Measurements from ENCODE around the gene SKIC8.

The SKIC8 gene

GRCh38 chr15:78321786-78322185 is 22.4 kb upstream of the SKIC8 start:
- no peak for DNase-seq (ENCODE audit: low read depth)

DNA sequence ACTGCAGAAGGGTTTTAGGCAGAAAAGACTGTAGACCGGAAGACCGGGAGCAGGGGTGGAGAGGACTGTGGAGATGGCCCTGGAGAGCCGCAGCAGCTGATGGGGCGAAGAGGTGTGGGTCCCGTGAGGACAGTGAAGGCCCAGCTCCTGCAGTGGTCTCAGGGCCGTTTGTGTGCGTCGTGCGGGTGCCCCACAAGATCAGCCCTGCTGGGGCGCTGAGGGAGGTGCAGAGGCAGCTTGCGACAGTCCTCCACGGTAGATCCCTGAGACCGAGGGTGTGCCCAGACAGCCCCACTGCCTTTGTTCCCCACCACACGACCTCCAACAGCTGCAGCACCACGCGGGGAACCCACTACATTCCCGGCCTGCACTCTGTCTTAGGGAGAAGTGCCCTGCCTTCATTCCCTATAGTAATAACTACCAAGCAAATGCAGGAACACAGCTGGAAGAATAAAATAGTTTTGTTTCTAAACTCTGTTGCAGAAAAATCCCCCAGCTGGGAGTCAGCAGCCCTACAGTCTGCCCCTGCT is 21.7 kb upstream of the SKIC8 start:
- no peak for DNase-seq (ENCODE audit: low read depth)

- no peak for DNase-seq (ENCODE audit: low read depth)
Measured at GRCh38 chr15:78320183-78320582, 20.8 kb upstream of the SKIC8 start.

DNA sequence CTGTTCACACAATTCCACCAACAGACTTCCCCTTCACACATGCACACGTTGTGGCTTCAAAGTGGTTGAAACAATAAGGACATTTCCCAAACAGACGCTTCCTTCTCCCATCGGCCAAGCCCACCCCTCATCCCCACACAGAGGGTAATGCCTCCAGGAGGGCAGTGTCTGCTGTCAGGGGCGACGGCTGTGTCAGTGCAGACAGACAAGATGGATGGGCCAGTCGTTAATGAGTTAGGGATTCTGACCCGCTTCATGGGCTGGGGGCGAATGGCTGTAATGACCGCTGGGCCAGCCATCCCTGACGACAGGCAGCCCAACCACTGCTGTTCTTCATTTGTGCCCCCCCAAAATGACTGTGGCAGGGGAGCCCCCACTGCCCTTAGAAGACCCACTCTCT is 20.2 kb upstream of the SKIC8 start:
- no peak for DNase-seq (ENCODE audit: low read depth)

- no peak for DNase-seq (ENCODE audit: low read depth)
Measured at GRCh38 chr15:78317145-78317836, 17.9 kb upstream of the SKIC8 start.

DNA sequence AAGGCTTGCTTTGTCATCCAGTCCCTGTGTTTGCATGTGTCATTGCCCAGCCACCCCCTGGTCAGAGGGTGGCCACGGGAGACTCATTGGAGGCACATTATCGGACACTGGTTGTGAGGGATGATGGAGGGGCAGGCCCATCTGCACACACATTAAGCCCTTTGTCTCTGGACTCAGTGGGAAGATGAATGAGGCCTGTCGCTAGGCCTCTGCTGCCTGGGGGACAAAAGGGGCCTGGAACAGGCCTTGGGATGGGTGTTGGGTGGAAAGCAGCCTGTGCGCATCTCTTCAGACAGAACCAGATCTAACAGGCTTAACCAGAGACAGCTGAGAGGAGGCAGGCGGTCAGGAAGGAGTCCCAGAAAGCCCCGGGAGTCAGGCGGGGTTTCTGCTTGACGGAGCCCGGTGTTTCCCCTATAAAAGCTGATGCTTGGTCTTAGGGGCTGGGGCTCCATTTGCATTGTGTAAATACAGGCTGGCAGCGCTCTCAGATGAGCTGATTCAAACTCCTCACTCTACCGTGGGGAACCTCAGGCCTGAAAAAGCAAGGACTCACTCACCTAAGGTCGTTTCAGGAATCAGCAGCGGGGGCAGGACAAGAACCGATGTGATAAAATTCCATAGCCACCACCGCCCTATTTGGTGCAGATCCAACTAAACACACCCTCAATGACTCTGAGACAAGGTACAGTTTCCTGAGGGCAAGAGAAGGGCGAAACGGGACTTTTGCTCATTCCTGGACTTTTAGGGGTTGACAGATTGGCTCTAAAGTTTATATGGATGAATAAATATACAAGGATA is 17.1 kb upstream of the SKIC8 start:
- DNase-seq (ENCODE audit: low read depth) = no peak

- DNase-seq (ENCODE audit: low read depth) = no peak
Measured at GRCh38 chr15:78315686-78316282, 16.4 kb upstream of the SKIC8 start.

- DNase-seq (ENCODE audit: low read depth) = no peak
Measured at GRCh38 chr15:78314181-78314581, 14.8 kb upstream of the SKIC8 start.

DNA sequence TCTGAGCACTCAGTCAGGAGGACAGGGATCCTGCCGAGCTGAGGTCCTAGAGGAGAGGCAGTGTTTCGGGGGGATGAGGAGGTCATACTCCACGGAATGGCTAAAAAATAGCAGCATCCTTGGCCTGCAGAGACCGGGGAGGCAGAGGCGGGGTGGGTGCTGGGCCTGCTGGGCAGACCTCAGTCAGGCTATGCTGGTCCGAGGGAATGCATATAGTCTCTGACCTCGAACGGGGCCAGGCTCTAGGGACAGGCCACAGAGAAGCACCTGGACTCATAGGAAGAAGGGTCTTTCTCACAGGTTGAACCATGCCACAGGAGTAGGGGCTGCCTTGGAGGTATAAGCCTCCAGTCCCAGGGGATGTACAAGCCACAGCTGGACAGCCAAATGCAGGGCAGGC is 14.0 kb upstream of the SKIC8 start:
- DNase-seq (ENCODE audit: low read depth) = no peak

DNA sequence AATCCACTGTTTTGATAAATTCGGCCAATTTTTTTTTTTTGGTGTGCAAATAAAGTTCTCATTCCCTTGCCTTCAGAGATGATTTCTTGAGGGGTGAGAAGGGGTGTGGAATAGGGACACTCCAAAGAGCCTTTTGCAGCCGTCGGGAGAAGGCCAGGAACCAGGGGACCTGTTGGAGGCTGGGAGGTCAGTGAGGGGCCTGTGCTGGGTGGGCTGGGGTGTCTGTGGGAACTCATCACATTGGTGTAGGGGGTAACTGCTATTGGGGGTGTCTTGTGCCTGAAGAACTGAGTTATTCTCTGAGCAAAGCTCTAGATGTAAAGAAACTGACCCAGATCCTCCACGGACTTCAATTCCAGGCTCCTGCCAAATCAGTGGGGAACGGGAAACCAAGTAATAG is 13.5 kb upstream of the SKIC8 start:
- DNase-seq (ENCODE audit: low read depth) = no peak

GRCh38 chr15:78312536-78312935 is 13.1 kb upstream of the SKIC8 start:
- DNase-seq (ENCODE audit: low read depth) = no peak

DNA sequence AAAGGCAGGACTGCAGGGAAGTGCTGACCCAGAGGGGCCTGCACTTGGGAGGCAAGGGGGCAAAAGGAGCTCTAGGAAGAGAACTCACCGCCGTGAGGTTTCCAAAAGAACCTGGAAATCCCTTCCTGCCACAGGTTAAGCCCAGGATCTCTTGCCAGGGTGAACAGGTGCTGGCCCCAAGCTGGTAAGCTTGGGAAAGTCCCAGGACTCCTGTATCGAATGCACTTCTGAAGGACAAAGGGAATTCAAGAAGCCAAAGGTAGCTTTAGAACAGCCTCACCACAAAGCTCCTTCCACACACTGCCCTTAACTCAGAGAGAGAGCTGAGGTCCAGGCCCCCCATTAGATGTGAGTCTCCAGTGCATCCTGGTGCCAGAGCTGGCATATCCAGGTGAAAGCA is 11.9 kb upstream of the SKIC8 start:
- DNase-seq (ENCODE audit: low read depth) = no peak

GRCh38 chr15:78308422-78309032 is 9.1 kb upstream of the SKIC8 start:
- DNase-seq (ENCODE audit: low read depth) = no peak

- DNase-seq (ENCODE audit: low read depth) = no peak
Measured at GRCh38 chr15:78307976-78308375, 8.6 kb upstream of the SKIC8 start.

GRCh38 chr15:78306176-78306774 is 6.9 kb upstream of the SKIC8 start:
- peak; percentile 36 for DNase-seq (ENCODE audit: low read depth)

GRCh38 chr15:78304216-78305066 is 5.0 kb upstream of the SKIC8 start:
- no peak for DNase-seq (ENCODE audit: low read depth)

- DNase-seq (ENCODE audit: low read depth) = peak; percentile 80
Measured at GRCh38 chr15:78302579-78303312, 3.3 kb upstream of the SKIC8 start.

GRCh38 chr15:78301828-78302227 is 2.4 kb upstream of the SKIC8 start:
- no peak for DNase-seq (ENCODE audit: low read depth)

GRCh38 chr15:78301326-78301725 is 1.9 kb upstream of the SKIC8 start:
- no peak for DNase-seq (ENCODE audit: low read depth)

DNA sequence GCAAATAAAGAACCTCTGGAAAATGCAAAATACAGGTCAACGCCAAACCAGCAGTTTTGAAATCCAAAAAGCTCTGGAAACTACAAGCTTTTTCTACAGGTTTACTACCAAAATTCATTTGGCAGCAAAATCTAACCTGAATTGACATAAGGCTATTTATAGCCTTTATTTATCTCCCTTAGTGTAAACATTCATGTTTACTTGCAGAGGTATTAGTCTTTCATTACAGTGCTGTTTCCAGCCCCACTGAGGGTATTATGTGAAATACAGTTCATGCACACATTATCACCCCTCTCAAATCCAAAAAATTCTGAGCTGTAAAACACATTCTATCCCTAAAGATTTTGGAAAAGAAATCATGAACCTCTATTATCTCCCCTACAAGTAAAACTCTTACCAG is 7.2 kb downstream of the SKIC8 start:
- DNase-seq (ENCODE audit: low read depth) = no peak

DNA sequence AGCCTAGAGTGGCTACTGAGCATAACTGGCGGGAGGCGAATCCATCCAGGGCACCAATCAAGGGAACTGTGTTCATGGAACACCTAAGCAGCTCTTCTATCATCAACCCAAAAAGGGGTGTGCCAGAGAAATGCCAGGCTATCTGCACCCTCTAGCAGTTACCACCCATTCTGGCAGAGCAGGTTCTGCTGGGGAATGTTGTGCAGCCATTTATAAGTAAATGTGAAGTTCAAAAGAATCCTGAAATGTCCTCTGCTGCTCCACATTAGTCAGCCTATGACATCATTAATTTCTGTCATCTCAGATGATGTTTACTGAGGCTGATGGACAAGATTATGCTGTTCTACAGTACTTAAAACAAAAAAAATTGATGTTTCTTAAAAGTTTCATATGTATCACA is 7.7 kb downstream of the SKIC8 start:
- no peak for DNase-seq (ENCODE audit: low read depth)

All from stromal cell of bone marrow (primary cell).